ENCODE measurements around the gene TMEM196.

GRCh38 chr7:19775578-19775977 is 2.2 kb upstream of the TMEM196 start:
- no peak for TF ChIP-seq POLR2A (IDR thresholded peaks at IDR 0.05)
- no peak for TF ChIP-seq CTCF (IDR thresholded peaks at IDR 0.05)
- no peak for TF ChIP-seq POLR2AphosphoS5 (IDR thresholded peaks at IDR 0.05)

Measured in stomach (tissue), 4 donors.